Hepatocyte (in vitro differentiated cells): ENCODE results near the gene TMOD1.

ENCODE experiments used
- CTCF ChIP-seq: fragments of 200-600 bp; sonication (generic); IDR thresholded peaks from 2 replicates; pipeline ENCODE4 v1.5.1; 2016; ENCODE audit warnings: antibody characterized with exemption, mild to moderate bottlenecking; ENCODE audit not compliant: poor library complexity
- EZH2 ChIP-seq: fragments of 200-600 bp; sonication (generic); IDR thresholded peaks from 2 replicates; pipeline ENCODE4 v1.6.1; 2016; ENCODE audit warnings: antibody characterized with exemption, mild to moderate bottlenecking, borderline replicate concordance

- no peak for TF ChIP-seq CTCF
- no peak for TF ChIP-seq EZH2
Measured at GRCh38 chr9:97500765-97501176, 695 bp upstream of the TMOD1 start.
